Fibroblast of skin of left biceps (primary cell): Measurements from ENCODE around the gene UNK.
"Not testable (repeated sequence)": the region's sequence is repeated elsewhere in the genome, so short reads cannot be mapped to it uniquely, and the experiment has no call there.

Source experiments
- DNase-seq, 2 experiments: peaks; one replicate each; pipeline ENCODE4 v3.0.0-alpha.2; 2013; ENCODE audit warnings: low read depth in 2 of 2

UNK gene

GRCh38 chr17:75799402-75799801 lies 14.8 kb downstream of the UNK start:
- DNase-seq: no peak

- no peak for DNase-seq
Observed at GRCh38 chr17:75803883-75804282, 19.3 kb downstream of the UNK start.

GRCh38 chr17:75806822-75807500 lies 22.4 kb downstream of the UNK start:
- DNase-seq: no peak

GRCh38 chr17:75807861-75808260 lies 23.3 kb downstream of the UNK start:
- no peak for DNase-seq

- no peak for DNase-seq
Observed at GRCh38 chr17:75808549-75808904, 23.9 kb downstream of the UNK start.

GRCh38 chr17:75808905-75809621 lies 24.5 kb downstream of the UNK start:
- DNase-seq: no peak

- no peak for DNase-seq
Observed at GRCh38 chr17:75809631-75810111, 25.1 kb downstream of the UNK start.

- DNase-seq: no peak
Observed at GRCh38 chr17:75810216-75810615, 25.6 kb downstream of the UNK start.

- DNase-seq: not testable (repeated sequence)
Observed at GRCh38 chr17:75810756-75811155, 26.1 kb downstream of the UNK start.

GRCh38 chr17:75811174-75811573 lies 26.6 kb downstream of the UNK start:
- DNase-seq: no peak

GRCh38 chr17:75812096-75813013 lies 27.7 kb downstream of the UNK start:
- no peak for DNase-seq

- no peak for DNase-seq
Observed at GRCh38 chr17:75813081-75814020, 28.7 kb downstream of the UNK start.

GRCh38 chr17:75814021-75814395 lies 29.4 kb downstream of the UNK start:
- no peak for DNase-seq

GRCh38 chr17:75814900-75815373 lies 30.3 kb downstream of the UNK start:
- no peak for DNase-seq

GRCh38 chr17:75815399-75815798 lies 30.8 kb downstream of the UNK start:
- no peak for DNase-seq

GRCh38 chr17:75816693-75817092 lies 32.1 kb downstream of the UNK start:
- DNase-seq: no peak

GRCh38 chr17:75817571-75817970 lies 33.0 kb downstream of the UNK start:
- DNase-seq: no peak

GRCh38 chr17:75818326-75818885 lies 33.8 kb downstream of the UNK start:
- no peak for DNase-seq

GRCh38 chr17:75819116-75819515 lies 34.5 kb downstream of the UNK start:
- no peak for DNase-seq

GRCh38 chr17:75819678-75820077 lies 35.1 kb downstream of the UNK start:
- no peak for DNase-seq
